ENCODE measurements around the gene DUSP18. TPM values are rescaled to one million over a fixed set of nuclear protein-coding genes. Genes with fewer than 3 reads are reported as not detected.
"Not testable (repeated sequence)": the region's sequence is repeated elsewhere in the genome, so short reads cannot be mapped to it uniquely, and the experiment has no call there.

Gene DUSP18
- polyA plus RNA-seq, 12 donors: 3.0 to 7.1 (median 4.0) TPM; not detected in 2

DNA sequence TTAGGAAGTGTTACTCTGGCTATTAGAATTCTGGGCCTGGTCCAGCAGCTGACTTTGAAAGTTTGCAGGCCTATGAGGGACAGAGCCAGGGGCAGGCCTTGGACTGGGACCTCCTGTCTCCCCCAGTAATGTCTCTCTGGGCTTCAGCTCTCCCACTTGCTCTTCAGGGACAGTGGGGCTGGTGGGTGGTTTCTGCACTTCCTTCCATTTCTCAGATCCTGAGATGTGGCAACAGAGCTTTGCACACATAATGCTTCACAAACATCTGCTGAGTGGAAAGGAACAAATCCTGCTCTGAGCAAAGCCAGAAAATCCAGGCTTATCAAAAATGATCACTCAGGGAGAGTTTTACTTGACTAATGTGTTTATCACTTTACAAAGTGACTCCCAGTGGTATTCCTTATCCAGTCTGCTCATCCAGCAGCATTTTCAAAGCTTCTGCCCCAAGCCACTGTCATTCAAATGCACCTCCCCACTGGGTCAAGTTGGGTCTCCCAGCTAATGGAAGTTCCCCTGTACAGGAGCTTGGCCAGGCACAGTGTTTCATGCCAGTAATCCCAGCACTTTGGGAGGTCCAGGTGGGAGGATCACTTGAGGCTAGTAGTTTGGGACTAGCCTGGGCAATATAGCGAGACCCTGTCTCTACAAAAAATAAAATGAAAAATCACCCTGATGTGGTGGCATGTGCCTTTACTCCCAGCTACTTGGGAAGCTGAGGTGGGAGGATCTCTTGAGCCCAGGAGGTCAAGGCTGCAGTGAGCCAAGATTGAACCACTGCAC lies 13.5 kb upstream of the DUSP18 start:
- no peak for DNase-seq

DNA sequence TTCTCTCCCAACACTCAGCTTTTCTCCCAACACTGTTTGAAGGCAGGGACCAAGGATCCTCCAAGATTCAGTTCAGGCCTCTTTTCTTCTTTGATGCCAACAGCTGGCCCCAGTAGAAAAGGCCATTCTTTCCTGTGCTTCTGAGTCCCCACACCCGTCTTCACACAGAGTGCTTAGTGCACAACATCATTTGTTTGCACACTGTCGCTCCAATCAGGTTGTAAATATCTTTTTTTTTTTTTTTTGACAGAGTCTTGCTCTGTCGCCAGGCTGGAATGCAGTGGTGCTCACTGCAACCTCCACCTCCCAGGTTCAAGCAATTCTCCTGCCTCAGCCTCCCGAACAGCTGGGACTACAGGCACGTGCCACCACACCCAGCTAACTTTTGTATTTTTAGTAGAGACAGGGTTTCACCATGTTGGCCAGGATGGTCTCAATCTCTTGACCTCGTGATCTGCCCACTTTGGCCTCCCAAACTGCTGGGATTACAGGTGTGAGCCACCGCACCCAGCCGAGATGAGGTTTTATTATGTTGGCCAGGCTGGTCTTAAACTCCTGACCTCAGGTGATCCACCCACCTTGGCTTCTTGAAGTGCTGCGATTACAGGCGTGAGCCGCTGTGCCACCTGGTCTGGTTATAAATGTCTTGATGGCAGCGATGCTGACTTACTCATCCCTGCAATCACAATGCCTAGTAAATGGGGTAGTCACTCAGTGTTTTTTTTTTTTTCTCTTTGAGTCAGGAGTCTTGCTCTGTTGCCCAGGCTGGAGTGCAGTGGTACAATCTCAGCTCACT lies 12.4 kb upstream of the DUSP18 start:
- DNase-seq: not testable (repeated sequence)

DNA sequence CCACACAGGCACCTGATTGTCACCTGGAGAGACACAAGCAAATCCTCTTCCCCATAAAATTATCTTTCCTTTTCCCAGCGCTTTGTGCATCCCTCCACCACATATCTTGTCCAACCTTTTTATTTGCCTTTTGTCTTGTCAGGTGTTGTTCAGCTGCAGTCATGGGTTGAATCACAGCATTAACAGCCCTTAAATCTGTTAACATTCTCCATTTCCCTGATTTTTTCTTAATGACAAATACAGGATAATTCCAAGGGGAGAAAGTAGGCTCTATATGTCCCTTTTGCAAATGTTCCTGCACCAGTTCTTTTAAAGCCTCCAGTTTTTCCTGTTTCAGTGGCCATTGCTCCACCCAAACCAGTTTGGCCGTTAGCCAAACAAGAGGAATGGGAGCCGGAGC lies 8.9 kb upstream of the DUSP18 start:
- DNase-seq: not testable (repeated sequence)

DNA sequence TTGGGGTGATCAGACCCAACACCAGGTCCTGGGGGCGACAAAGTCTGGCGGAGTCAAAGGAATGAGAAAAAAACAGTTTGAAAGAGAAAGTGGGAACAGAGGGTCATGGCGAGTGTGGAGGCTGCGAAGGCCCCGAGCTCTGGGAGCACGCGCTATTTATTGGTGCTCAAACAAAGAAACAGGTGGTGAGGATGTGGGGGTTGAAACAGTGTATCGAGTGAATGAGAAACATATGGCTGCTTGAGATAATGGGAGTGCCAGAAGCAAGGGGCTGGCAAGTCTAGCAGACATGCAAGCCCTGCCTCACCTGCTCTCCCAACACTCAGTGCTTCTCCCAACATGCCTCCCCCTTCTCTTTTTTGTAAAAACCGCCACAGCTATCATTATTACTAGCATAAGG lies 7.8 kb upstream of the DUSP18 start:
- DNase-seq: no peak

DNA sequence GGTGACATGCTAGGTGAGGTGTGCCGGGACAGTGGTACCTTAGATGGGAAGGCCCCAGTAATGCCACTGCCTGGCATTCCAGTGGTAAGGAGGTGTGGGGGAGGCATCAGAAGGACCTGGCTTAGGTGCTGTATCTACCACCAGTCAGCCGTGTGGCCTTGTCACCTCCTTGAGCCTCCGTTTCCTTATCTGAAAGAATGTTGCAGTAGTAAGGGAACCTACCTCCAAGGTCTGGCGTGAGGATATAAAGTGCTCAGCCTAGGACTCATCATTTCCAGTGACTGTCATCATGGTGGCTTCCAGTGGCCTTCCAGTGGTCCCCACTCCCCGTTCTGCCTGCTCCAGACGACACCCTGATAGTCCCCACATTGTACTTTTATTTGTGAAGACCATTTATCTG lies 6.8 kb upstream of the DUSP18 start:
- DNase-seq: no peak

DNA sequence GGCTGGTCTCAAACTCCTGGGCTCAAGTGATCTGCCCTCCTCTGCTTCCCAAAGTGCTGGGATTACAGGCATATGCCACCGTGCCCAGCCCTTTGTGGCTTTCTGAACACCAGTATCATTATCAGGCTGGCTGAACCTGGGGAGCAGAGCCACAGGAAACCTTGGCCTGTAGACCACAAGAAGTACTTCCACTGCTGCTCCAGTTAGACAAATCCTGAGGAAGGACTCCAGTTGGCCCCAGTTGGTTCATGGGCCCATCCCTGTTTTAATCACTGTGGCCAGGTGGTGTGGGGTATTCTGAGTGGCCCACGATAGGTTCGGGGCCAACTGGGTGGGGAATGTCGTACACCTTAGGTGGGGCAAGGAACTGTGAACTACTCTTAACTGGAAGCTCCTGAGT lies 5.5 kb upstream of the DUSP18 start:
- no peak for DNase-seq

DNA sequence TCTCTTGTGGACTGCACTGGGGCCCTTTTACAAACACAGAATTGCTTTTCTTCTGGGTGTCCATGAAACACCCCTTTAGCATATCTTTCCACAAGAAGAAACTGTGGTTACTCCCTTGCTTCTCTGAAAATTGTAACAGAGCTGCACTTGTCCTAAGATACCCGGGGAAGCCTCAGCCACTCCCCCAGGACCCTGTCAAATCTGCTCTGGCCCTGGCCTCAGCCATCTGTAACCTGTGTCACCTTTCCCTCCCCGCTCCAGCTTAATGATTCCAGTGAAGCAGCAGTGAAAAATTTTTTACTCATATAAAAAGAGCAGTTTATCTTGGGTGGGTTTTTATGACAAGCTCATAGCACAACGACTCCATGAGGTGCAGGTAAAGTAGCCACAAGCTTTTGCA lies 3.4 kb upstream of the DUSP18 start:
- no peak for DNase-seq

DNA sequence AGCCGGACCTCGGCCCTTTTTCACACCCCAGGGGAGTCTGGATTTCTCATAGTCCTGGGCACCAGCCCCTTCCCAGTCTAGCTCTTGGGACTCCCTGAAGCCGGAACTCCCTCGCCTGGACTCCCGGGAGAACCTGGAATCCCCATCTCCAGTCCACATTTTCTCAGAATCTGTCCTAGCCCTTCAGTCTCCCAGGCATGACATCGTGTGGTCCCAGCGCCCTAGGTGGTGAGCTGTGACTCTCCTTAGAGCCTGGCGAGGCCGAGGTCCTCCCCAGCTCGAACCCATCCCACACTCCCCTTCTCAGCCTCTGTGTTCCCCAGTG lies 673 bp upstream of the DUSP18 start:
- no peak for DNase-seq

DNA sequence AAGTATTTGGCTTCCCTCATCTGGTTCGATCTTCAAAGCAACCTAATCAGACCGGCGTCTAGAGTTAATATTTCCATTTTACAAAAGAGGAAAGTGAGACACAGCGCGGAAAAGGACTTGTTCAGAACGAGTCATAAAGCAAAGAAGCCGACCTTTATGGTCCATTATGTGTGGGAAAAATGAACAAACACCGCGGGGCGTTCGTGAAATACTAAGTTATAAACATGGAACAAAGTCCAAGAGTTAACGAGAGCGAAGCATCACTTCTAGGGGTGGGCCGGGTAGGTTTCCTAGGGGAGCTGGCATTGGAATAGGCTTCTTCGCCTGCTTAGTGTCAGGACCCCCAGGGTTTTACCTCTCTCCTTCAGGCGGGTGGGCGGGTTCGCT lies 575 bp downstream of the DUSP18 start:
- no peak for DNase-seq

DNA sequence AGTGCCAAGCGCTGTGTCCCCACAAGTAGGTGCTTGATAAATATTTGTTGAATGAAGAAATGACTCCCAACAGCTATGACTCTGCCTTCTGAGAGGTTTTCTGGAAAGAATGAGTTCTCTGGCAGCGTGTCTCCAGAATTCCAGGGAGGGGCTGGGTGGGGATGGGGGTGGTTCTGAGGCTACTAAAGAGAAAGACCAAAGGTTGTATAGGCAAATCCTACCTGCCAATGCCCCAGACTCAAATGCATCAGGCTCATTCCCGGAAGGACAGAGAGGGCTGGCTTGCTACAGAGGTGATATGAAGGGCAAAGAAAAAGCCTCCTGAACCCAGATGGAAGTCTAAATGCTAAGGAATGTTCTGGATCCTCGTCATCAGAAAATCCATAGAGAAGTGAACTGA lies 1.9 kb downstream of the DUSP18 start:
- no peak for DNase-seq

DNA sequence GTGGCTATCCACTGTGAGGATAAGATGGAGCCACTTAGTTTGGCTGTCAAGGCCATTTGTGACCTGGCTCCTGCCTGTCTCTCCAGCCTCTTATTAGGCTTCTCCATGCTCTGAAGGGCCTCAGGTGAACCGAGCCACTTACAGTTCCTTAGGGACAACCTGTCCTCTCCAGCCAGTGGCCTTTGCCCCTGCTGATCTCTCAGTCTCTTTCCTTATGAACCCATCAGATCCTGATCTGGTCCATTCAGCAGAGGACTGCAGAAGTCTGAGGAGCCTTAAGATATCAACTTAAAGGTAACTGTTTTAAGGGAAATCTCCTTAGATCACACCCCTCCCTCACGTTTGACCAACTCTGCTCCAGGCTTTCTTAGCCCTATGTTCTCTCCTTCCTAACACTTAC lies 2.4 kb downstream of the DUSP18 start:
- no peak for DNase-seq

DNA sequence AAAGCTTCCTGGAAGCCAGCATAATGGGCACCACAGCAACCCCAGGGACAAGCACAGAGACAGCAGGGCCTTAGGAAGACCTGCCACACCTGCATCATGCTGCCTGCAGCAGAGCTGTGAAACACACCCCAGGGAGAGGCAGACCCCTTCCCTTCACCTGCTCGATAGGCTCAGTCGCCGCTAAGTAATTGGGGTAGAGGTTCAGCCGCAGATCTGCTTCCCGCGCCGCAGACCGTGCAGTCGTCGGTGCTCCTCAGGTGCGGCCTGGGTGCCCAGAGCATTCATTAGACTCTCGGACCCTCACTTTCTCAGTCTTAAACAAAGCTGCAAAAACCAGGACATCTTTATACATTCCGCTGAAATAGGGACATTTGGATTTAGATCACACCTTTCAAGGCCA lies 2.9 kb downstream of the DUSP18 start:
- no peak for DNase-seq

DNA sequence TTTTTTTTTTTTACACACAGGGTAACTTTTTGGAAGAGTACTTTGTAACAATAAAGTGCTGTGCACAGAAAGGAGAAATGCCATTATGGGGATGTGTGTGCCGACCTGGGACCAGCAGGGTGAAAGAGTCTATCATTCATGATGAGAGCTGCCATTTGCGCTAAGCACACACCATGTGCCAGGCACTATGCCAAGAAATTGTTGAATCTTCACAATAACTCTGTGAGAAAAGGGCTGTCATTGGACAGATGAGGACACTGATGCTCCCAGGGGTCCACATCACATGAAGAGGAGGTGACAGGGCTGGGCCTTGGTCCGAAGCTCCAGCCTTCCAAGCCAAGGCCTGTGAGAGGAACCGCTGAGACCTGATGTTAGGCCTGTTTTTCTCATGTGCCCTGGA lies 5.6 kb downstream of the DUSP18 start:
- DNase-seq: no peak

DNA sequence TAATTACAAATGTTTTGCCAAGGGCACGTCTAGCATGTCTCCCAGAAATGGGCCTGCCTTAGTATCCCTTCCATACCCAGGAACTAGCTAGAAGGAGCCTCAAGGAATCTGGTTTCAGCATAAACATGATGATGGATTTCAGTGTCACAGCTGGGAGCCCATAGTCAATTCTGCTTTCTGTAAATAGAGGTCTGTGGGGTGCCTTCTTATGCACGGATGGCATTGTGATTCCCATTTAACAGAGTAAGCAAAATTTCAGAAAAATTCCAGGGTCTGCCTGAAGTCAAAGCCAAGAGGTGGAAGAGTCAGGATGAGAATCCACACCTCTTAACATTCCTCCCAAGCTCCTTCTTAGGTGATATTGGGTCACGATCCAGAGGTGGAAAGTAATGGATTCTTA lies 12.1 kb downstream of the DUSP18 start:
- DNase-seq: no peak

DNA sequence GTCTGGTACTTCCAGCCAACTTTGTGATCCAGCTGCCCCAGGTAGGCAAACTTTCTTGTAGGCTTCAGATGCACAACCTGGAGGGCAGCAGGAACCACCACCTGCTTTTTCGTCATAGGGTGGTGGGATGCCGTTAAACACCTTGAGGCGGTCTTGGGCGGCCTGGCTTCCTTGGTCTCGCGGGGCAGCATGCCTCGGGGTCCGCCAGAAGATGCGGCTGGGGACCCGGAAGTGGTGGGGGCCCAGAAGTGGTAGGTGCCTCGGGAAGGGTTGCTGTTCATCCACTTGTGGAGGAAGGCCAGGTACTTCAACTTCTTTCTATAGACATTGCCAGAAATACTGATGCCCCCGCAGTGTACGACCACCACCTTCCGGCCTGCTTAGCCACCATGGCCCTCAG lies 13.3 kb downstream of the DUSP18 start:
- DNase-seq: no peak

DNA sequence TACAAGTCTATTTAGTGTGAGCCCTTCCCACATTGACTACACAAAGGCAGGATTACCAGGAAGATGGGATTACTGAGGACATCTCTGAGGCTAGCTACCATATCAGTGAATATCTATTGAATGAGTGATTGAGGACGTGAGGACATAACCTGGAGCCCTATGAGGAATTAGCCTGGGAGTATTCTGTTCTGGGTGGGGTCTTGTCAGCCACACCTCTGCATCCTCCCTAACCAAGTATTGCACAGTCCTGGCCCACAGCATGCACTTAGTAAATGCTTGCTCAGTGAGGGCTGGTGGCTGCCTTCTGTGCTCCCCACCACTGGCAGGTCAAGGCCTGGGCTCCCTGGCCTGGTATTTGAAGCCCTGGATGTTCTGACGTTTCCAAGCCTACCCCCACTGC lies 14.8 kb downstream of the DUSP18 start:
- no peak for DNase-seq

DNA sequence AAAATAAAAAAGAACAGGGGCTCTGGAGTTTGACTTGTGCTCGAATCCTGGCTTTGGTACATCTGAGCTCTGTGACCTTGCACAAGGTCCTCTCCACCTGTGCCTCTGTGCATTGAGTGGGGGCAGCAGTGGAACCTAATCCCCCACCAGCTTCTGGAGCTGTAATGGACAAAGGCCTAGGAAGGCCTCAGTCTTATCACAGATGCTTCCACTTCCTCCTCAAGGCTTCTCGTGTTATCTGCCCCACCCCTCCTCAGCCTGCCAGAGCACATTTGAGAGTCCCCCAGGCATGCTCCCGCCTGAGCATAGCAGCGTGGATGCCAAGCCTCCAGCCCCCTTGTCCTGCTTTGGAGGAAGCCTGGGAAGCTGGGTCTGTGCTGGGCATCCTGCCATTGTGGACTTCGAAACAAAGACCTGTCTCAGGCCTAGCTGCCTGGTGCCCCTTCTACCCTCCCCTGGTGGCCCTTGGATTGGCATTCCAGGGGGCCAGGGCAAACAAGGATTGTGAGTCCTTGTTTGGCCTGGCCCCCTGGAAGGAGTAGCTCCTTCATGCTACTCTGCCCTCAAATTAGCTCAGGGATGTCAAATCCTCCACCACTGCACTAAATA lies 17.1 kb downstream of the DUSP18 start:
- DNase-seq: no peak

DNA sequence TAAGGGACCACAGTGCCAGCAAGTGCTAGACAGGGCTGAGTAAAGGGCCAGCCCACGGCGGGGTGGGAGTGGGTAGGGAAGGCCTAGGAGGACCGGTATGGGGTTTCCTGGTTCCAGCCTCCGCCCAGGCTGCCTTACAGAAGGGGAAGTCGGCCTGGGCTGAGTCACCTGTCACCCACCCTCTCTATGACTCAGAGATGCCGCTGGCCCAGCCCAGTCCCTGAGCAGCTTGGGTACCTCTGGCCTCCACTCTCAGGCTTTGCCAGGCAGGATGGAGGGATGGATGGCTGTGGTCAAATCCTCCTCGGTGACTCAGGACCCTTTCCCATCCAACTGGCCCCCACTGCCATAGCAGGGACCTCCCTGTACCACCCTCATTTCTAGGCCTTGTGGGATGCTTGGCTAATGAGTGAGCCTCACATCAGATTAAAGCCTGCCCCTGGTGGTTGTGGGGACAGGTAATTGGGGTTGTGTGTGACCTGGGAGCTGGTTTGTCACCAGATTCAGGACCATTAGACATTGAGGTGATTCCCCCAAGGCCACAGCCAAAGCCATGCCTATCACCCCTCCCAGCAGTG lies 18.2 kb downstream of the DUSP18 start:
- no peak for DNase-seq

DNA sequence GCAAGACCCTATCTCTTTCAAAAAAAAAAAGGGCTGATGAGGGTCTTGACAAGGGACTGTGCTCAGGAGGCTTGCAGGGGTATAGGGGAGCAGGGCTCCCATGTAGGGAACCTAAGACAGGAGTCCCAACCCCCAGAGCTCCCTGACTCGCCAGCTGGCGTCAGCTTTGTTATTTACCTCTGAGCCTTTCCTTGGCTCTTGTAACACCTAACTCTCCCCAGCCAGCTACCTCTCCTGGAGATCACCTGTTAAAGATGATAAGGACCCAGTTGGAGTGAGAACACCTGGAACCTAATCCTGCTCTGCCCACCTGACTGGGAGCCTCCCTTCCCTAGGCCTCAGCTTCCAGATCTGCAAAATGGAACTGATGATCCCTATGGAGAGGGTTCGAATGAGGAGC lies 18.9 kb downstream of the DUSP18 start:
- DNase-seq: no peak

DNA sequence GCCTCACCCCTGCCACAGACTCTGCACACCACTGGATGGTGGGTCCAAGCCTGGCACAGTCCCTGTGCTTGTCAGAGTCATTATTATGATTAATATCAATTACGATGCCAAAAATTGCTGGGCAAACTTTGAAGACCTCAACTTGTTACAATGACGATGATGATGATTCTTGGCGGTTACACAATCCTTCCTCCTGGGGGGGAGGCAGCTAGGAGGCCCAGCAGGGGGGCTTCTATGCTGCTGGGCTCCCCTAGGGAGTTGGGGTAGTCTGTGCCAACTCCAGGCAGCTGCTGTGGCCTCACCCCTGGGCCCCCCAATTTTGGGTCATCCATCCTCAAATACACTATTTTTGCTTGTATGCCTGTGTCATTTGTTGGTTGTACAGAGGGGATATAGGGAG lies 20.1 kb downstream of the DUSP18 start:
- no peak for DNase-seq

DNA sequence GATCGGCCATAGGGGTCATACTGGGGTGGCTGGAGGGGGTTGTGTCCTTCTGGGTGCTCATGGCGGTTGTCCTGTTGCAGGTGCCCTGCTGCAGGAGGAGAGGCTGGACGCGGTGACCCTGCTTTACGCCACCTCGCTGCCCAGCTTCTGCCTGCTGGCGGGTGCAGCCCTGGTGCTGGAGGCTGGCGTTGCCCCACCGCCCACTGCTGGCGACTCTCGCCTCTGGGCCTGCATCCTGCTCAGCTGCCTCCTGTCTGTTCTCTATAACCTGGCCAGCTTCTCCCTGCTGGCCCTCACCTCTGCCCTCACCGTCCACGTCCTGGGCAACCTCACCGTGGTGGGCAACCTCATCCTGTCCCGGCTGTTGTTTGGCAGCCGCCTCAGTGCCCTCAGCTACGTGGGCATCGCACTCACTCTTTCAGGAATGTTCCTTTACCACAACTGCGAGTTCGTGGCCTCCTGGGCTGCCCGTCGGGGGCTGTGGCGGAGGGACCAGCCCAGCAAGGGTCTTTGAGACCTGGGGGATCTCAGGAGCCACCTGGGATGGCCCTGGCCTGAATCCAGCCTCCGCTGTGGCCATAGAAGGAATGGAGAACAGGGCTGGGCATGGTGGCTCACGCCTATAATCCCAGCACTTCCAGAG lies 21.0 kb downstream of the DUSP18 start:
- DNase-seq: no peak

Data from muscle of arm (tissue), 12 donors.